Measurements from ENCODE around the gene PTPN3. TPM values are rescaled to one million over a fixed set of nuclear protein-coding genes. Genes with fewer than 3 reads are reported as not detected.
A peak's percentile ranks its signal among the peaks of the same experiment; 100 is the strongest.

The PTPN3 gene
- total RNA-seq, 2 donors from 2014 or later, result 2.7 to 4.6 TPM

- WGBS, 2 experiments (ENCODE audit: insufficient coverage in 1 of 2, insufficient read length in 1 of 2), result 80 to 91% methylated on average over 1 to 2 of the region's 3 CpGs
- no peak overlapping the region for H3K9ac ChIP-seq (ENCODE audit: extremely low read depth, low read length, poor library complexity, severe bottlenecking)
- H3K27me3 ChIP-seq (ENCODE audit: control insufficient read depth, insufficient read depth, low read length, poor library complexity, severe bottlenecking), result no peaks in the 10 kb centered on the region
- Mint-ChIP-seq H3K9me3 (no peaks in the 10 kb centered on the region), H3K4me1 (peaks cover 9% of the 10 kb centered on the region), H3K27ac (no peak overlapping the region), H3K4me3 (no peak overlapping the region), H3K36me3 (ENCODE audit: low read depth) (no peaks in the 10 kb centered on the region), H3K27me3 (ENCODE audit: insufficient read depth) (no peaks in the 10 kb centered on the region)
- H3K4me1 ChIP-seq (ENCODE audit: control insufficient read depth, insufficient read depth, low read length), result no peaks in the 10 kb centered on the region
- no peaks in the 10 kb centered on the region for H3K36me3 ChIP-seq (ENCODE audit: control insufficient read depth, insufficient read depth, low read length)
- no peak overlapping the region for H3K4me3 ChIP-seq (ENCODE audit: low read length)
- peak; percentile 38 for DNase-seq
- no peaks in the 10 kb centered on the region for H3K9me3 ChIP-seq (ENCODE audit: control insufficient read depth, low read length)
- no peak overlapping the region for H3K27ac ChIP-seq (ENCODE audit: low read depth, low read length)
- no peak for TF ChIP-seq CTCF (conservative IDR thresholded peaks at IDR 0.05)
These were observed 44.8 kb downstream of the PTPN3 start for GRCh38 chr9:109453210-109453842.

DNA sequence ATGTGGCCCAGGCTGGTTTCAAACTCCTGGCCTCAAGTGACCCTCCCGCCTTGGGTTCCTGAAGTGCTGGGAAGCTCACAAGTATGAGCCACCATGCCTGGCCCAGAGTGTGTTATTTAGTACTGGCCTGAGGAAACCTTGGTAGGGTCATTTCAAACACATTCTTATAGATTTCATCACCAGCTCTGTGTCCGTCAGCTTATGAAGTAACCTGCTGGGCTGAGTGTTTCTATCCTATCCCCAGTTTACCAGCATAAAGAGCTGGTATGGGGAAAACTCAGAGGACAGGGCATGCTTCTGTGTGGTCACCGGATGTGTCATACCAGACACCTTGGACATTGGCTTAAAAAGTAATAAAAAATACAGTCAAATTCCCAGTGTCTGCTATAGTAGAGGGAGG lies 45.3 kb downstream of the PTPN3 start:
- TF ChIP-seq CTCF (conservative IDR thresholded peaks at IDR 0.05), result no peak
- no peaks in the 10 kb centered on the region for H3K27me3 Mint-ChIP-seq (ENCODE audit: insufficient read depth)
- Histone ChIP-seq H3K9ac (ENCODE audit: extremely low read depth, low read length, poor library complexity, severe bottlenecking) (no peak overlapping the region), H3K9me3 (ENCODE audit: control insufficient read depth, low read length) (no peaks in the 10 kb centered on the region), H3K36me3 (ENCODE audit: control insufficient read depth, insufficient read depth, low read length) (no peaks in the 10 kb centered on the region), H3K27me3 (ENCODE audit: control insufficient read depth, insufficient read depth, low read length, poor library complexity, severe bottlenecking) (no peaks in the 10 kb centered on the region), H3K27ac (ENCODE audit: low read depth, low read length) (no peak overlapping the region), H3K4me3 (ENCODE audit: low read length) (no peak overlapping the region), H3K4me1 (ENCODE audit: control insufficient read depth, insufficient read depth, low read length) (no peaks in the 10 kb centered on the region)
- no peak overlapping the region for H3K27ac Mint-ChIP-seq
- WGBS, 2 experiments (ENCODE audit: insufficient coverage in 1 of 2, insufficient read length in 1 of 2), result 93 to 100% methylated on average over 1 to 3 of the region's 3 CpGs
- no peak overlapping the region for H3K4me3 Mint-ChIP-seq
- peak; percentile 17 for DNase-seq
- no peaks in the 10 kb centered on the region for H3K36me3 Mint-ChIP-seq (ENCODE audit: low read depth)
- H3K4me1 Mint-ChIP-seq, result peaks cover 11% of the 10 kb centered on the region
- H3K9me3 Mint-ChIP-seq, result no peaks in the 10 kb centered on the region

DNA sequence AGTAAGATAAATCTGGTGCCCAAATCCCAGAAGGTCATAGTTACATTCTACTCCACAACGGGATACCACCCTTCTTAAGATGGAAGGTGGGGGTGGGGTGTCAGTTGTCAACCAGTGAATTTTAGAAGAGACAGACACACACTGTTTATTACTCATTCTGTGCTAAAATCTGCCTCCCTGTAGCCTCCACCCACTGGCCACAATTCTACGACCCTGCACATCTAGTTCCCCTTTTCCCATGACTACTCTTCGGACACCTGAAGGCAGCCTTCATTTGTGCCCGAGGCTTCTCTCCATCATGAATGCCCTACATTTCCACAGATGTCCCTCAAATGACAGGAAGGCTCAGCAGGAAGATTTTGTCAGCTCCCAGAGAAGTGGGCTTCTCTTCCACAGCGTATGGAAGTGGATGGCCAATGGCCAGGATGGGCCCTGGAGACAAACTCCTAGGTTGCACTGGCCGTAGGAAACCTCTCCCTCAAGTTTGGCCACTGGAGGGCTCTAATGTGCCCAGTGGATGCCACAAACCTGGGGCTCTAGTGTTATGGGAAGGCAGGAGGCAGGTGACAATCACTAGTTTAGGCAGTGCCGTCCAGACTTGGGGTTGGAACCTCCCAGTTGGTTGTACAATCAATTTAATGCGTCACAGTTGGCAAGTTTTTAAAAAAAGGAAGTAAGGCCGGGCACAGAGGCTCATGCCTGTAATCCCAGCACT lies 46.6 kb downstream of the PTPN3 start:
- H3K4me1 Mint-ChIP-seq, result peaks cover 14% of the 10 kb centered on the region
- 91 to 97% methylated on average over 7 to 9 of the region's 9 CpGs for WGBS, 2 experiments (ENCODE audit: insufficient coverage in 1 of 2, insufficient read length in 1 of 2)
- no peaks in the 10 kb centered on the region for H3K36me3 Mint-ChIP-seq (ENCODE audit: low read depth)
- H3K4me1 ChIP-seq (ENCODE audit: control insufficient read depth, insufficient read depth, low read length), result no peaks in the 10 kb centered on the region
- H3K9me3 Mint-ChIP-seq, result no peaks in the 10 kb centered on the region
- no peak overlapping the region for H3K27ac ChIP-seq (ENCODE audit: low read depth, low read length)
- no peak overlapping the region for H3K4me3 Mint-ChIP-seq
- H3K27me3 ChIP-seq (ENCODE audit: control insufficient read depth, insufficient read depth, low read length, poor library complexity, severe bottlenecking), result no peaks in the 10 kb centered on the region
- no peak overlapping the region for H3K9ac ChIP-seq (ENCODE audit: extremely low read depth, low read length, poor library complexity, severe bottlenecking)
- DNase-seq, result peak; percentile 80
- no peaks in the 10 kb centered on the region for H3K9me3 ChIP-seq (ENCODE audit: control insufficient read depth, low read length)
- H3K27ac Mint-ChIP-seq, result no peak overlapping the region
- H3K36me3 ChIP-seq (ENCODE audit: control insufficient read depth, insufficient read depth, low read length), result no peaks in the 10 kb centered on the region
- H3K4me3 ChIP-seq (ENCODE audit: low read length), result no peak overlapping the region
- H3K27me3 Mint-ChIP-seq (ENCODE audit: insufficient read depth), result no peaks in the 10 kb centered on the region
- peak; percentile 75 for TF ChIP-seq CTCF (conservative IDR thresholded peaks at IDR 0.05)

Data from endodermal cell (in vitro differentiated cells).